Ishikawa (cell line): ENCODE measurements around the gene USP11.

ENCODE experiments used
- REST ChIP-seq: IDR thresholded peaks from 2 replicates; pipeline ENCODE4 v1.6.1; 2012; ENCODE audit warnings: low read depth, mild to moderate bottlenecking
- TAF1 ChIP-seq: IDR thresholded peaks from 2 replicates; pipeline ENCODE4 v1.6.1; 2012; ENCODE audit warnings: low read depth, mild to moderate bottlenecking

- TF ChIP-seq REST: no peak
- TF ChIP-seq TAF1: no peak
Measured at GRCh38 chrX:47198687-47199080, 34.1 kb upstream of the USP11 start.
